ENCODE data around the gene TMC2.

The TMC2 gene

DNA sequence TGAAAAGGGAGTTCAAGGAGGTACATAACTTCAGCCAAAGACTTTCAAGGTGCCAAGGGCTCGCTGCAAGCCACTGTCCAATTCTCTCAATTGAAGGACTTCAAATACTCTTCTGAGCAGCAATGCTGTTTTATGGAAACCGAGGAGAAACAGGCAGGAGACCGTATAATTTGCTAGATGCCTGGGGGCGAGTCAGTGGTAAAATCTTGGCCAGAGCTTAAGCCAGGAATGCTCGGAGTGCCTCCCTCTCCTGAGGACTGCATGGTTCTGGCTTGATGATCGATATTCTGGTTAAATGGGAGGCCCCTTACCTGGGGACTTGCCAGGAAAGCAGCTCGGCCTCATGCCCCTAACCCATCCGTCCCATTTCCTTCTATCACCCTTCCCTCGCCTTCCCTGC lies 80.3 kb downstream of the TMC2 start:
- H3K4me3 ChIP-seq (ENCODE audit: low read depth, low read length) = no peak overlapping the region
- H3K36me3 ChIP-seq = no peaks in the 10 kb centered on the region
- no peaks in the 10 kb centered on the region for H3K9me3 ChIP-seq
- DNase-seq = no peak
- no peaks in the 10 kb centered on the region for H3K27me3 ChIP-seq
- TF ChIP-seq, protein P1, sequence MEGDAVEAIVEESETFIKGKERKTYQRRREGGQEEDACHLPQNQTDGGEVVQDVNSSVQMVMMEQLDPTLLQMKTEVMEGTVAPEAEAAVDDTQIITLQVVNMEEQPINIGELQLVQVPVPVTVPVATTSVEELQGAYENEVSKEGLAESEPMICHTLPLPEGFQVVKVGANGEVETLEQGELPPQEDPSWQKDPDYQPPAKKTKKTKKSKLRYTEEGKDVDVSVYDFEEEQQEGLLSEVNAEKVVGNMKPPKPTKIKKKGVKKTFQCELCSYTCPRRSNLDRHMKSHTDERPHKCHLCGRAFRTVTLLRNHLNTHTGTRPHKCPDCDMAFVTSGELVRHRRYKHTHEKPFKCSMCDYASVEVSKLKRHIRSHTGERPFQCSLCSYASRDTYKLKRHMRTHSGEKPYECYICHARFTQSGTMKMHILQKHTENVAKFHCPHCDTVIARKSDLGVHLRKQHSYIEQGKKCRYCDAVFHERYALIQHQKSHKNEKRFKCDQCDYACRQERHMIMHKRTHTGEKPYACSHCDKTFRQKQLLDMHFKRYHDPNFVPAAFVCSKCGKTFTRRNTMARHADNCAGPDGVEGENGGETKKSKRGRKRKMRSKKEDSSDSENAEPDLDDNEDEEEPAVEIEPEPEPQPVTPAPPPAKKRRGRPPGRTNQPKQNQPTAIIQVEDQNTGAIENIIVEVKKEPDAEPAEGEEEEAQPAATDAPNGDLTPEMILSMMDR (IDR thresholded peaks at IDR 0.05; ENCODE audit: low read depth, low read length) = no peak
- no peaks in the 10 kb centered on the region for H3K4me1 ChIP-seq

DNA sequence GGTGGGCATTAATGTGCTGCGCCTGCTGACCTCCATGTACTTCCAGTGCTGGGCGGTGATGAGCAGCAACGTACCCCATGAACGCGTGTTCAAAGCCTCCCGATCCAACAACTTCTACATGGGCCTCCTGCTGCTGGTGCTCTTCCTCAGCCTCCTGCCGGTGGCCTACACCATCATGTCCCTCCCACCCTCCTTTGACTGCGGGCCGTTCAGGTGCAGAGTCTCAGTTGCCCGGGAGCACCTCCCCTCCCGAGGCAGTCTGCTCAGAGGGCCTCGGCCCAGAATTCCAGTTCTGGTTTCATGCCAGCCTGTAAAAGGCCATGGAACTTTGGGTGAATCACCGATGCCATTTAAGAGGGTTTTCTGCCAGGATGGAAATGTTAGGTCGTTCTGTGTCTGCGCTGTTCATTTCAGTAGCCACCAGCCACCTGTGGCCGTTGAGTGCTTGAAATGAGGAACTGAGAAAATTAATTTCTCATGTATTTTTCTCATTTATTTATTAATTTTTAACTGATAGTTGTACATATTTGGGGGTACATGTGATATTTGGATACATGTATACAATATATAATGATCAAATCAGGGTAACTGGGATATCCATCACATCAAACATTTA lies 80.8 kb downstream of the TMC2 start:
- Histone ChIP-seq H3K27me3 (no peaks in the 10 kb centered on the region), H3K9me3 (no peaks in the 10 kb centered on the region), H3K36me3 (no peaks in the 10 kb centered on the region), H3K4me3 (ENCODE audit: low read depth, low read length) (no peak overlapping the region), H3K4me1 (no peaks in the 10 kb centered on the region)
- TF ChIP-seq, protein P1 (IDR thresholded peaks at IDR 0.05; ENCODE audit: low read depth, low read length) = no peak
- DNase-seq = no peak

DNA sequence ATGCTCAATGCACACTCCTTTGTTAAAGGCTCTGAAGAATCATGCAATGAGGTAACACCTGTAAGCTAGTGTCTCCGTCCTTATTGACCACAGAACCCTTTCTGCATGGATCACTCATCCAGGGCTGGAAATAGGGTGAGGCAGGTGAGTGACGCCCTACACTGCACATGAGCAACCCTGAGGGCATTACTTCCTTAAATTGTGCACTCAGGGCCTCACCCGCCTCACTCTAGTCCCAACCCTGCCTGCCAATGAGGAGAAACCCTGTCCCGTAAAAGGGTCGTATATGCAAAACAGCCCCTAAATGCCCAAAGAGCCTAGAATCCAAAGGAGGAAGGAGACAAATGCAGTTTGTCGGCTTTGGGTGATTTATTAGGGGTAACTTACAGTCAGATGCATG lies 82.4 kb downstream of the TMC2 start:
- no peaks in the 10 kb centered on the region for H3K9me3 ChIP-seq
- TF ChIP-seq, protein P1 (IDR thresholded peaks at IDR 0.05; ENCODE audit: low read depth, low read length) = no peak

DNA sequence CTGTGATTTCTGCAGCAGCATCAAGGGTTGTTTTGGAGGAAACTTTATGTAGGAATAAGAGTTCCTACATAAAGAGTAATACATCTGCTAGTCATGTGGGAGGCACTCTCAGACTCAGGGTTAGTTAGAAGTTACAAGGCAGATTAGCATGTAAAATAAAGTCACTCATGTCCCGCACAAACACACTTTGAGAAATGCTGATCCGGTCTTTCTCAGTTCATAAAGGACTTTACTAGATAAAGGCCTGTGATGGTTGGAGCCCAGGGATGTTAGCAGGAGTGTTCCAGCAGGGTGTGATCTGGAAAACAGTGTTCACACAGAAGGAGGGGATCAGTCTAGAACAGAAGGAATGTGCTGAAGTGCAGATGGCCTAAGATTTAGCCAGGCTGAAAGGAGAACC lies 83.0 kb downstream of the TMC2 start:
- TF ChIP-seq, protein P1 (IDR thresholded peaks at IDR 0.05; ENCODE audit: low read depth, low read length) = no peak
- Histone ChIP-seq H3K27me3 (no peaks in the 10 kb centered on the region), H3K4me1 (no peaks in the 10 kb centered on the region)

More for the DNA sequence above, 82.4 kb downstream of the TMC2 start:
- DNase-seq = no peak
- Histone ChIP-seq H3K27me3 (no peaks in the 10 kb centered on the region), H3K4me3 (ENCODE audit: low read depth, low read length) (no peak overlapping the region), H3K4me1 (no peaks in the 10 kb centered on the region), H3K36me3 (no peaks in the 10 kb centered on the region)

DNA sequence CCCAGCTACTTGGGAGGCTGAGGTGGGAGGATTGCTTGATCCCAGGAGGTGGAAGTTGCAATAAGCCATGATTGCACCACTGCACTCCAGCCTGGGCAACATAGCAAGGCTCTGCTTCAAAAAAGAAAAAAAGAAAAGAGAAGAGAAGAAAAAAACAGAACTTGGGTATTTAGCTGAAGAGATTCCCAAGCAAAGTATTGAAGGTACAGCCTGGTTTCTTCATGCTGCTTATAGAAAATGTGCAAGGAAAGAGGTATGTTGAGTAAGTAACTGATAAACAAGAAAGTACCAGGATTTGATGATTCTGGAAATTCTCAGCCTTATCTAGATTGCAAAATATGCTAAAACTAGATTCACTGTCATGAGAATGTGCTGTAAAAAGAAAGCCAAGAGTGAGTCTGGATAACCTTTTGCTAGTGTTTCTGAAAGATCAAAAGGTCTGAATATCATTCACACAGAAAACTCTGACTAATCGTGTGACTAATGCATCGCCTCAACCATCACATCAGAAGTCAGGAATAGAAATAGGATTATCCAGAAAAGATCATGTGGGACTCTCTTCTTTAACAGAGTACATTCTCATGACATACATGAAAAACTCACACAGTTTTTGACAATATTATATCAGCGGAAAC lies 83.7 kb downstream of the TMC2 start:
- DNase-seq = no peak
- no peaks in the 10 kb centered on the region for H3K36me3 ChIP-seq
- no peaks in the 10 kb centered on the region for H3K9me3 ChIP-seq
- TF ChIP-seq, protein P1 (IDR thresholded peaks at IDR 0.05; ENCODE audit: low read depth, low read length) = no peak
- H3K27me3 ChIP-seq = no peaks in the 10 kb centered on the region
- H3K4me3 ChIP-seq (ENCODE audit: low read depth, low read length) = no peak overlapping the region
- H3K4me1 ChIP-seq = no peaks in the 10 kb centered on the region

More for the DNA sequence above, 83.0 kb downstream of the TMC2 start:
- Histone ChIP-seq H3K4me3 (ENCODE audit: low read depth, low read length) (no peak overlapping the region), H3K36me3 (no peaks in the 10 kb centered on the region), H3K9me3 (no peaks in the 10 kb centered on the region)
- no peak for DNase-seq

DNA sequence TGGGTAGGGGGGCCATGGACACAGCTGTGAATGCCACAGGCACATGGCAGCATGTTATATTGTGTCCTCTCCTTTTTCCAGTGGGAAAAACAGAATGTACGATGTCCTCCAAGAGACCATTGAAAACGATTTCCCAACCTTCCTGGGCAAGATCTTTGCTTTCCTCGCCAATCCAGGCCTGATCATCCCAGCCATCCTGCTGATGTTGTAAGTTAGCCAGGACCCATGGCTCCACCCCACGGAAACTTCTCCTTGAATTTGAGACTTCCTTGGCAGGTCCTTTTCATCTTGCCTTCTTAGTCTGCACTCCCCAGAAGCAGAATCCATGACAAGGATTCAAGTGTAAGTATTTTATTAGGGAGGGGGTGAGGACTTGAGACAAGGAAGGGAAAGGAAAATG lies 87.8 kb downstream of the TMC2 start:
- no peaks in the 10 kb centered on the region for H3K27me3 ChIP-seq
- TF ChIP-seq, protein P1 (IDR thresholded peaks at IDR 0.05; ENCODE audit: low read depth, low read length) = no peak

More for the DNA sequence above, 87.8 kb downstream of the TMC2 start:
- H3K4me1 ChIP-seq = no peaks in the 10 kb centered on the region
- DNase-seq = no peak
- H3K9me3 ChIP-seq = no peaks in the 10 kb centered on the region
- no peak overlapping the region for H3K4me3 ChIP-seq (ENCODE audit: low read depth, low read length)
- no peaks in the 10 kb centered on the region for H3K36me3 ChIP-seq

Measured in BE2C (cell line).